GM19455 (cell line): ENCODE results near the gene GLT8D2.

Source experiments
- ATAC-seq: cut with Tn5 transposase; IDR thresholded peaks from one replicate; pipeline ENCODE4 v1.9.1; 2021; ENCODE audit not compliant: unreplicated experiment

GLT8D2 gene

GRCh38 chr12:104049903-104050356 is at the start of gene GLT8D2:
TSS of gene GLT8D2 (minus strand) at chr12:104050187. CDS start at chr12:104019648, 30,539 bp downstream.
- no peak for ATAC-seq

GRCh38 chr12:104097954-104098353 is 48.0 kb upstream of the GLT8D2 start:
- no peak for ATAC-seq

GRCh38 chr12:104095289-104095688 is 45.3 kb upstream of the GLT8D2 start:
- ATAC-seq: no peak

GRCh38 chr12:104094284-104094683 is 44.3 kb upstream of the GLT8D2 start:
- ATAC-seq: no peak

- ATAC-seq: no peak
These were observed 41.1 kb upstream of the GLT8D2 start for GRCh38 chr12:104091136-104091535.

GRCh38 chr12:104090685-104091084 is 40.7 kb upstream of the GLT8D2 start:
- no peak for ATAC-seq

- peak; percentile 71 for ATAC-seq
These were observed 33.9 kb upstream of the GLT8D2 start for GRCh38 chr12:104083769-104084475.

- ATAC-seq: no peak
These were observed 30.8 kb upstream of the GLT8D2 start for GRCh38 chr12:104080764-104081163.

GRCh38 chr12:104079024-104079423 is 29.0 kb upstream of the GLT8D2 start:
- ATAC-seq: no peak

- no peak for ATAC-seq
These were observed 23.7 kb upstream of the GLT8D2 start for GRCh38 chr12:104073699-104074098.

GRCh38 chr12:104072099-104072498 is 22.1 kb upstream of the GLT8D2 start:
- ATAC-seq: no peak

- peak; percentile 26 for ATAC-seq
These were observed 14.9 kb upstream of the GLT8D2 start for GRCh38 chr12:104064842-104065427.

- peak; percentile 92 for ATAC-seq
These were observed 14.2 kb upstream of the GLT8D2 start, which contains the start of gene HCFC2 for GRCh38 chr12:104064031-104064841. TSS of gene HCFC2 (plus strand) at chr12:104064531. CDS start at chr12:104064561, 30 bp downstream.

GRCh38 chr12:104063712-104064030 is 13.7 kb upstream of the GLT8D2 start:
- ATAC-seq: peak; percentile 32

- ATAC-seq: no peak
These were observed 10.8 kb upstream of the GLT8D2 start for GRCh38 chr12:104060791-104061190.

- no peak for ATAC-seq
These were observed 10.0 kb upstream of the GLT8D2 start for GRCh38 chr12:104059963-104060362.

- no peak for ATAC-seq
These were observed 8.8 kb upstream of the GLT8D2 start for GRCh38 chr12:104058802-104059201.

- no peak for ATAC-seq
These were observed 7.8 kb upstream of the GLT8D2 start for GRCh38 chr12:104057771-104058197.

GRCh38 chr12:104056419-104056972 is 6.5 kb upstream of the GLT8D2 start:
- no peak for ATAC-seq

GRCh38 chr12:104055686-104056388 is 5.8 kb upstream of the GLT8D2 start:
- ATAC-seq: no peak
